GM19468 (cell line): ENCODE data around the gene RCE1.

Source experiments
- ATAC-seq: cut with Tn5 transposase; IDR thresholded peaks from one replicate; pipeline ENCODE4 v1.9.1; 2021; ENCODE audit warnings: mild to moderate bottlenecking, moderate library complexity, moderate number of reproducible peaks; ENCODE audit not compliant: unreplicated experiment; ENCODE audit errors: extremely low read depth

RCE1 gene

DNA sequence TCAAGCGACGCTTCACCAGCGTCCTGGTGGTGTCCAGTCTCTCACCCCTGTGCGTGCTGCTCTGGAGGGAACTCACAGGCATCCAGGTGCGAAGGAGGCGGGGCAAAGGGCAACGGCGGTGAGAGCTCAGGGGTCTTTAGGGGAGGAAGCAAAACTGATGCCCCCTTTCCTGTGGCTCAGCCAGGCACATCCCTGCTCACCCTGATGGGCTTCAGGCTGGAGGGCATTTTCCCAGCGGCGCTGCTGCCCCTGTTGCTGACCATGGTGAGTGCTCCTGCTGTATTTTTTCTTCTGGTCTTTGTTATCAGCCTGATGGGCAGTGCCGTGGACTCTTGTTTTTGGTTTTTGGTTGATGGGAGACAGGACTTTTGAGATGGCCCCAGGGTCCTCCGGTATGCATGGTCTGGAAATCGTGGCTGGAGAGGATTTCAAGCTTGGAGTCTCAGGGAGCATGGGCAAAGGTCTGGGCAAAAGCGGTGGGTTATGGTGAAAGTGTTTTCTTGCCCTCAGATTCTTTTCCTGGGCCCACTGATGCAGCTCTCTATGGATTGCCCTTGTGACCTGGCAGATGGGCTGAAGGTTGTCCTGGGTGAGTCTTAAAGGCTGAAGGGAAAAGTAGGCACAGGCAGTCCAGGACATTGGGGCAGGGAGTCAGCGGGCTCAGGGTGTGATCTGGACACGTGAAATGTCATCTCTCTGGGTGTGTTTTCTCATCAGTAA is 695 bp downstream of the RCE1 start:
- ATAC-seq: no peak

DNA sequence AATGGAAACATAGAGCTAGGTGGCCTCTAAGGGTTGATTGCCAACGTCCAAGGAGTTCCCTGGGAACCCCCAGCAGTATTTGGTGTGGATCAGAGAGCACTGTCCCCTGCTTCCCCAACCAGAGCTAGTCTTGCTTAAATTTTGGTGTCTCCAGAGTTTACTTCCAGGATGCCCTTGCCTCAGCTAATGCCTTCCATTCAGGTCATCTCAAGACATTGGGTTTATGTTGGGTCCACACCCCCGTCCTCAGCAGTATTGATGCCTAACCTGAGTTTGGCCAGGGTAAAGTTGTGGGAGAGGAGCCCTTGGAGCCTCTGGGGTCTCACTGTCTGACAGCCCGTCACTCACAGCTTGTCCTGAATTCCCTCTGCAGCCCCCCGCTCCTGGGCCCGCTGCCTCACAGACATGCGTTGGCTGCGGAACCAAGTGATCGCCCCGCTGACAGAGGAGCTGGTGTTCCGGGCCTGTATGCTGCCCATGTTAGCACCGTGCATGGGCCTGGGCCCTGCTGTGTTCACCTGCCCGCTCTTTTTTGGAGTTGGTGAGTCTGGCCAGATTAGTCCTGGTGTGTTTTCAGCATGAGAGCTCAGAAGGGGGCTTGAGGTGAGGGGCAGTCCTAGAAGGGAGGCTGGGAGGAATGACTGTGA is 1.4 kb downstream of the RCE1 start:
- ATAC-seq: no peak

DNA sequence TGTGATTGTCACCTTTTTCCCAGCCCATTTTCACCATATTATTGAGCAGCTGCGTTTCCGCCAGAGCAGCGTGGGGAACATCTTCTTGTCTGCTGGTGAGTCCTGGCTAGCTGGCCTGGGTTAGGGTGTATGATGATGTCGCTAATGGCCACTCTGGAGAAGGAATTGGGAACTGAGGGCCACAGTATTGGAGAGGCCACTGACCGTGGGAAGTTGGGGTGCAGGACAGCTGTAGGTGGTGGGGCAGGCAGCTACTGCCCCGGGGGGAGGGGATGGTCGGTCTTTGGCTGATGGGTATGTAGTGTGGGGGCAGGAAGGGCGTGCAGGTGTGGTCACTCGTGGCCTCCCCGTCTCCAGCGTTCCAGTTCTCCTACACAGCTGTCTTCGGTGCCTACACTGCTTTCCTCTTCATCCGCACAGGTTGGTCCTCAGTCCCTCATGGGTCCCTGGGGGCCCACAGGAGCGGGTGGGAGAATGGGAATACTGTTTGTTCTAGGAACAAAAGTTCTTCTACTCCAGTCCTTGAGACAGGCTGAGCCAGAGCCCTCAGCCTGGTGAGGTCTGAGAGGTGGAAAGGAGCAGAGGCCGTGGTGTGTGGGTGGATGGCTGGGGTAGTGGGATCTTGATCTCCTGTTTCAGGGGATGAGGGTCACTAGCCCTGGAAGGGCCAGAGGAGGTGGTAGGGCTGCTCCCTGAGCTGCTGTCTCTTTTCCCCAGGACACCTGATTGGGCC is 2.1 kb downstream of the RCE1 start:
- no peak for ATAC-seq

DNA sequence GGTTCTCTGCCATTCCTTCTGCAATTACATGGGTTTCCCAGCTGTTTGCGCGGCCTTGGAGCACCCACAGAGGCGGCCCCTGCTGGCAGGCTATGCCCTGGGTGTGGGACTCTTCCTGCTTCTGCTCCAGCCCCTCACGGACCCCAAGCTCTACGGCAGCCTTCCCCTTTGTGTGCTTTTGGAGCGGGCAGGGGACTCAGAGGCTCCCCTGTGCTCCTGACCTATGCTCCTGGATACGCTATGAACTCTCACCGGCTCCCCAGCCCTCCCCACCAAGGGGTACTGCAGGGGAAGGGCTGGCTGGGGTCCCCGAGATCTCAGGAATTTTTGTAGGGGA is 2.6 kb downstream of the RCE1 start:
- ATAC-seq: no peak

DNA sequence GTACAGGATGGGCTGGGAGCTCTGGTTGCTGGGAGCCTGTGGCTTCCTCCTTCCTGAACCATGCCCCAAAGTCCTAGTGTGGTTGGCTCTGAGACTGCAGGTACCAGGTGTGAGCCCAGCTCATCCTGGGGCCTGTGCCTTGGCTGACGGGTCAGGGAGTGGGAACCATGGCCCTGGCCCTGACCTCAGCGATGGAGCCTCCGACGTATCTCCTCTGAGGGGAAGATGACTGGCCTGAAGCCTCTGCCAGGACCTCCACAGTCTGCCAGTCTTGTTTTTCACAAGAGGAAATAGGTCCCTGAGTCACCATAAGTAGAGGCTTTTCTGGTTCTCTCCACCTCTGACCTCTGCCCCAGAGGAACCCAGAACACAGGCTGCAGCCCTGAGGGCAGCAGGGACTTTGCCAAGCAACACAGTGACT is 3.4 kb downstream of the RCE1 start:
- no peak for ATAC-seq

DNA sequence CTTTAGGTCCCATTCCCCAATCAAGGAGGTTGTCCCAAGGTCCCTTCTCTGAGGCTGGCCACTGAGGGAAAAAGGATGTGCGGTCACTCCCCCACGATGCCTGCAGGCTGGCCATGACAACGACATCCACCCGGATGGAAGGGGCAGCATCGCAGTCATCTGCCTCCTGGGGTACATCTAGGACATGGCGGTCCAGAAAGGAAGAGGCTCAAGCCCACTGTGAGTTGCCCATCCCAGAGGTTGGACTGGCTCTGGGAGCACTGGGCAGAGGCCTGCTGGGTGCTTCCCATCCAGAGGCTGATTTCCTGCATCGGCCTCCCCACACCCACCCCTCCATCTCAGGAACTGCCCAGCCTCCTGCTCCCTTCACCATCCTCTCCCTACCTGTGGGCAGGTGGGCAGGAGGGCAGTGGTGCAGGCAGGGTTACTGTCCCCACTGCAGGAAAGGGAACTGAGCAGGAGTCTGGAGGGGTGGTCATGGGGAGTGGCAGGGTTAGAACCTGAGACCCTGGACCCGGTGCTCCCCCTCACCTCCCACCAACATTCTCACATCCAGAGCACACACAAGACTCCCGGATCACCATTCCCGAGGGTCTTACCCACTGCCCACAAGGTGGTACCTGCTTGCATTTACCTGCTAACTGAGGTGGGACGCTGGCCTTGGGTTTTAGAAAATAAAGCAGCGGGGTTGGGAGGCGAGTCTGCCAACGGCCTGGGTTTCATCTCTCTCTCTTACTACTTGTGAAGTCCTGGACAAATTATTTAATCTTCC is 4.4 kb downstream of the RCE1 start:
- no peak for ATAC-seq

DNA sequence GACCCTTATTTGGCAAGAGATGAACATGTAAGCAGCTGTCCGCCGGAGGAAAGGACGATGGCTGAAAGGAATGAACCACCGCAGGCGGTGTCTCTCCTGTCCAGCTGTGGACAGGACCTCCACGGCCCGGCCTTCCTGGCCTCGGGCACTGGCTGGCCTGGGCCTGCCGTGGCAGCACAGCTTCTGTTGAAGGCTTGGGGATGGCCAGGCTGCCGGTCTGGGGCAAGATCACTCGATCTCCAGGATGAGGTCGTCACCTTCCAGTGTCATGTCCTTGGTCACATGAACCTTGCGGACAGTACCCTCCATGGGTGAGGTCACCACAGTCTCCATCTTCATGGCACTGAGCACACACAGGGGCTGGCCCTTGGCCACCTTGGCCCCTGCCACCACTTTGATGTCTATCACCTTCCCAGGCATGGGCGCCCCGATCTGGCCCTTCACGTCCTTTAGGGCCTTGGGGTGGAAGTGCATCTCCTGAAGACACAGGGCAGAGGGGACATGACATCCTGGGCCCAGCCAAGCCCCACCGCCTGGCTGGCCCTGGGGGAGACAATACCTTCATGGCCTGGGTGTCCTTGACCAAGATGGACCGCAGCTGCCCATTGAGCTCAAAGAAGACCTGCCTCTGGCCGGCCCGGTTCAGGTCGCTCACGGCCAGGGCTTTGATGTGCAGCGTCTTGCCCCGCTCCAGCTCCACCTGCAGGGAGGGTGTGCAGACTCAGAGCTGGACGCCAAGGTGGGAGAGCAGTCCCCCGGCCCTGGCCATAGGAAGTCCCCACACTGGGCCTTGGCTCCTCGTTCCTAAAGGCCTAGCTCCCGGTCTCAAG is 5.6 kb downstream of the RCE1 start:
- ATAC-seq: no peak

DNA sequence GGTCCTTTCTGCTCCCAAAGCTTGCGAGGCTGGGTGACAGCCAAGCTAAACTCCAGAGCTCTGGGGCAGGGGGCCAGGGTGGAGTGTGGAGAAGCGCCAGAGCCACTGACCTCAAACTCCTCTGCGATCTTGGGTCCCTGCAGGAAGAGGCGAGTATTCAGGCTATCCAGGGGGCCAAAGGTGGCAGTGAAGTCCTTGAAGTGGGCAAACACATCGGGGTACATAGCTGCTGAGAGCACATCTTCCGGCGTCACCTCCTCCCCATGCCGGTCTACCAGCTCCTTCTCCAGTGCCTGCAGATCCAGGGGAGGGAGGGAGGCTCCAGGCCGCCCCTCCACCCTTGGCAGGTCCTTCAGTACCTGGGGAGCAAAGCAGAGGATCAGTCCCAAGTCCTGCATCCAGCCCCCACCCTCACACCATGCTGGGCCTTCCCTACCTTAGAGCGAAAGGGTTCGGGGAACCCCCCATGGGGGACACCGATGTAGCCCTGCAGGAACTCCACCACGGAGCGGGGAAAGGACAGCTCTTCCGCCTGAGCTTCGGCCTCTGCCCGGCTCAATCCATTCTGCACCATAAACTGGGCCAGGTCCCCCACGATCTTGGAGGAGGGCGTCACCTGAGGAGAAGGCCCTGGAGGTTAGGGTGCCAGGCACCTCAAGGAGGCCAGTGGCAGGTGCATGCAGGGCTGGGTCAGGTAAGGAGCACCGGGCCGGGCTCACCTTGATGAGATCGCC is 6.4 kb downstream of the RCE1 start:
- ATAC-seq: no peak

DNA sequence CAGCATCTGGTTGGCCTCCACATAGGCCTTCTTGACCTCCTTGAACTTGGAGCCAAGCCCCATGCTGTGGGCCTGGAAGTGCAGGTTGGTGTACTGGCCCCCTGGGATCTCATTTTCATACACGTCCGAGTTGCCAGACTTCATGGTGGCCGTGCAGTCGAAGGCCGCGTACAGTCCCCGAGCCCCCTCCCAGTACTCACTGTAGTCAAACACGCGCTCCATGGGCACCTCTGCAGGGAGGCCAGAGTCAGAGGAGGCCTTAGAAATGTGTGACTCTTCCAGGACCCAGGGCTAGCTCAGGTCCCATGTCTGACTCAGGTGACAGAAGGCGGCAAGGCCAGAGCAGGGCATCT is 7.0 kb downstream of the RCE1 start:
- ATAC-seq: no peak

DNA sequence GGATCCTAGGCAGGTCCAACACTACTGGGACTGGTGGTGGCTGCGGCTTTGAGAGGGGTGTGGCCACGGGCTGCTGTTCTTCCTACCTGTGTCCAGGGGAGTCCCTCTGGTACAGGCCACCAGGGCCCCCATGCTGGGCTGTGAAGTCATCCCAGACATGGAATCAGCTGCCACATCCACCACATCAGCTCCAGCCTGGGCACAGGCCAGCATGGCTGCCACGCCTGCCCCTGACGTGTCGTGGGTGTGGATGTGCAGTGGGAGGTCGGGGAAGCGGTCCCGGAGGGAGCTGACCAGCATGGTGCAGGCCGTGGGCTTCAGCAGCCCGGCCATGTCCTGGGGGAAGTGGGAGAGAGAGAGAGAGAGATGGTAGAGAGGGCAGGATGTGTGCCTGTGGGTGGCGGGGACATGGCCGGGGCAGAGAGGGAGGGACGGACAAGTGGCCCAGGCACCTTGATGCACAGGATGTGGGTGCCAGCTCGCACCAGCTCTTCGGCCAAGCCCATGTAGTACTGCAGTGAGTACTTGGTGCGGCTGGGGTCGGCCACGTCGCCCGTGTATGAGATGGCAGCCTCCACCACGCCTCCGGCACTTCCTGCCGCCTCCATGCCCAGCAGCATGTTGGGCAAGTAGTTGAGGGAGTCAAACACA is 7.5 kb downstream of the RCE1 start:
- ATAC-seq: no peak

DNA sequence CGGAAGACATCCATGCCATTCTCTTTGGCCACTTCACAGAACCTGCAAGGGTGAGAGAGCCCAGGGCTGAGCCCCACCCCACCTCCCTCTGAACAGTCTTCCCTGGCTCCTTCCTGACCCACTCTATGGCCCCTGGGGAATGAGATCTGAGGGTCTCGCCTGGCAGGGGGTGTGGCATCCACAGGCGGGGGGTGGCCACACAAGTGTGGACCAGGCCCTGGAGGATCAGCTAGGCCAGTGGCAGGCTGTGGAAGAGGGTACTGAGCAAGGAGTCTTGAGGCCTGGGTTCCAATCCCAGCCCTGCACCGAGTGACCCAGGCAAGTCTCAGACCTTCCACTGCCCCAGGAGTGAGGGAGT is 8.0 kb downstream of the RCE1 start:
- ATAC-seq: no peak

DNA sequence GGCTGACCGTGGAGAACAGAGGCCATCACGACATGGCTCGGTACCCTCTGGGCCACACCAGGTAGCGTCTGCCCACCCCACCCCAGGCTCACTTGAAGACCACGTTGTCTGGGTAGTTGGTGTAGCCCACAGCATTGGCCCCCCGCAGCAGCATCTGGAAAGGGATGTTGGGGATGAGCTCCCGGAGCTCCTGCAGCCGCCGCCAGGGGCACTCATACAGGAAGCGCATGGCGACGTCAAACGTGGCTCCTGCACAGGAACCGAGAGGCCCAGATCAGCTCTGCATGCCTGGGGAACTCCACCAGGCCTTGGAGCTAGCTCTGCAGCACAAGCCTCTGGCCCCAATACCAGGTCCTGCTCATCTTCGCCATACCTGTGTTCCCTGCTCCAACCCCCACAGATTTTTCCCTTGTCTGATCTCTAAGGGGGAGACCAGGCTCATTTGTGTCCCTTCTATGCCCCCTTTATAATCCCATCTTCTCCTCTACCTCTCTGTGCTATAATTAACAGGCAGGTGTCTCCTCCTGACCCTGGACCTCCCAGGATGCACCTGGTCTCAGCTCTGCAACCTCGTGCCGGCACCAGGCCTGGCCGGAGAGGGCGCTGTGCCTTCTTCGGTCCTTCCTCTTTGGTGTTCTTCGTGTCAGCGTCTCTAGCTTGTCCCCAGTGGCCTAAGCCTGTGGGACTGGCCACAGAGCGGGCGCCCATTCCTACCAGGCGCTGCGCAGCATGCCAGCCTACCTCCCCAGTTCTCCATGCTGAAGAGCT is 8.6 kb downstream of the RCE1 start:
- no peak for ATAC-seq

DNA sequence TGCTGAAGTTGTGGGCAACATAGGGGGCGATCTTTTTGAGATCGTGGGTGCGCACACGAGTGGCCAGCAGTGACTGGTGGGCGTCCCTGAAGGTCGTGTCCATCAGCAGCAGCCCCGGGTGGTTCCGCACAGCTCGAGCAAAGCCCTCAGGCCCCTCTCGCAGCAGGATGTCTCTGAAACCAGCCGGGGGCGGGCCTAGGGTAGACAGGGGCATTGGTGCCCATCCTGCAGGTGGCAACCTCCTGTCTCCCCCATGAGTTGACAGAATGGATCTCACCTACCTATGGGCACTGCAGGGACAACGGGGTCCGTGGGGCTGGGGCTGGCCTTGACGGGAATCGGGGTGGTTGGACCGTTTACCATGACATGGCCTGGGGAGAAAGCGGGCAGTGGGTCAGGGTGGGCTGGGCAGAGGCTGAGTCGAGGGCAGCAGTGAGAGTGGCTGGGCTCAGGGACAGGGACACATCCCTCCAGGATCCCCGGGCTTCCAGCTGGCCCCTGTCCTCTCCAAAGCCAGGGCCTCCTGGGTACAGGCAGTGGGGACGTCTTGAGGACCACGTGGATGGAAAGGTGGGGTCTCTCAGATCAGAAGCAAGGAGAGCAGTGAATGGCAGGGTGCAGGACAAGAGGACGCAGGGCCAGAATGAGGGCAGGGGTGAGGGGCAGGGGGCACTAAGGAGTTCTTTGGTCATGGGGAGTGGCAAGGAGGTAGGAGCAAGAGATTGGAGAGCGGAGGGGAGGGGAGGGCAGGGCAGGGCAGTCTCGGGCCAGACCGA is 9.4 kb downstream of the RCE1 start:
- no peak for ATAC-seq

DNA sequence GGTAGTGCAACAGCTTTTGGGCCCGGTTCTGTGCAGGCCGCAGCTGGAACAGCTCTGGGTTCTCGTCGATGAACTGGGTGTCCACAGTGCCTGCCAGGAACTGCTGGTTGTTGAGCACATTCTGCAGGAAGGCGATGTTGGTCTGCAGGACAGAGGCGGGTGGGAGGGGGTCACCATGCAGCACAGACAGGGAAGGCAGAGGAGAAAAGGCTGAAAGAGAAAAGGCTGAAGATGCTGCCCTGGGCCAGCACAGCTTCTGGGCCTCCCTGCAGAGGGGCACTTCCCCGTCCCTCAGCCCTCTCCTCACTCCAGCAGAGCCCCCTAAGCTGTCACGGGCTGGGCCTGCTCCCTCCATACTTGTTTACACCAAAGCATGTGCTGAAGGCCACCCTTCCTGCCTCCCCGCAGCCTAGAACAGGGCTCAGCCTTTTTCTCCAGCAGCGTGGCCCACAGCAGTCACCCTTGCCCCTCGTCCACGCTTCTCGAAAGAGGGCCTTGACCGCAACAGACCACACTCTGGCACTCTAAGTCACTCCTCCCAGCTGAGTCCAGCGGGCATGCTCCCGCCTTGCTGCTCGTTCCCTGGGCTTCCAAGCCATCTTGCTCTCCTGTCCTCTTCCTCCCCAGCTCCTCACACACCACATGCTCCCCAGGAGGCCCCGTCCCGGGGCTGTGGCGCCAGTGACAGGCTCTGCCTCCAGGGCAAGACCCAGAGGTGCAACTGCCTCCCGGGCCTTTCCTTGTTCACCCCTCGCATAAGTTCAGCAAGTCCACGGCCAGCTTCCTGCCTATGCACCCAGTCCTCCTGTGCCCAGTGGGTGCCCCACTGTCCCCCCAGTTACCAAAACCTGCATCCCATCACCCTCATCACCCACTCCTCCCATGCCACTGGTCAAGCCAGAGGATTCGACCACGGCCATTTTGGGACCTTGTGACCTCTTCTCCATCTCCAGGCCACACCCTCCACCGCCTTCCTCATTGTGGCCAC is 10.3 kb downstream of the RCE1 start:
- no peak for ATAC-seq

DNA sequence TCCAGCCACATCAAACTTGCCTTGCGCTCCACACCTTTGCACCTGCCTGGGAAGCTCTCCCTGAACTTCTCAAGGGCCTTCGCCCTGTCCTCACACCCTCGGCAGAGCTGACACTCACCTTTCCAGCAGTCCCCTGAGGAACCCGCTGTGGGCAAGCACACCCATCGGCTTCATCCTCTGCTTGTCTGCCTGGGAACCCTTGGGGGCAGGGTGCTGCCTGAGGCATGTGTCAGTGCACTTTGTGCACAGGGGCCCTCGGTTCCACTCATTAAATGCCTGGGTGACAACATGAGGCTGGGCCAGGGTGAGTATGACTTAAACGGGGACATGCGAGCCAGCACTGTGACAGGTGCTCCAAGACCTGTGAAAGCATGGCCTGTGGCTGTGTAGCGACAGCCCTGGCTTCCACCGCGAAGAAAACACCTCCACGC is 11.0 kb downstream of the RCE1 start:
- no peak for ATAC-seq

DNA sequence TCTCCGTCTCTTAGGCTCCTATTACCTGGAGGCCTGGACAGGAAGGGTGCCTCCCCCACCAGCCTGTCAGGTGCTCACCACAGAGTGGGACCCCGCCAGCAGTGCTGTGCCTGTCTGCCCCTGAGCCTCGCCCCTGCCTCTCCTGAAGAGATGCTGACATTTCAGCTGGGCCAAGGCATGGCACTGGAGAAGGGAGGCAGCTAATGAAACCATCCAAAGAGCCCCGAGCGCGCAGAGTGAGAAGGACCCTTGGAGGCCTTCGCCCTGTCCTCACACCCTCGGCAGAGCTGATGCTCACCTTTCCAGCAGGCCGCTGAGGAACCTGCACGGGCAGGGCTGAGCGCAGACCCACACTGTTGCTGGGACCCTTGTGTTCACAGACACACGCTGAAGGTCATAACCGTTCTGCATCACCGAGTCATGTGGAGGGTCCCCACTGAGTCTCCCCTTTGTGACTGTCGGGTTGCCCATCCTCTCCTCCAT is 11.5 kb downstream of the RCE1 start:
- ATAC-seq: no peak
